Measurements from ENCODE around the gene DERA. TPM values are rescaled to one million over a fixed set of nuclear protein-coding genes. Genes with fewer than 3 reads are reported as not detected.
"Not testable (repeated sequence)": the region's sequence is repeated elsewhere in the genome, so short reads cannot be mapped to it uniquely, and the experiment has no call there.

Gene DERA
- 46.1 and 47.0 TPM in 2 replicates for total RNA-seq (2014; rRNA removed; shearing (Covaris generic))

GRCh38 chr12:15910864-15911721 lies at the start of gene DERA:
TSS of gene DERA (plus strand) at chr12:15911332. CDS start at chr12:15911384, 52 bp downstream.
- peaks cover 2% of the 10 kb centered on the region; the same call in 1 of the 2 replicates for H3K36me3 ChIP-seq
- H3K4me1 ChIP-seq: peaks cover 4% of the 10 kb centered on the region; the same call in 1 of the 2 replicates
- peak within 1 kb of the TSS; percentile 80 for H3K4me3 ChIP-seq
- H3K27me3 ChIP-seq: no peaks in the 10 kb centered on the region
- no peaks in the 10 kb centered on the region for H3K9me3 ChIP-seq (replicated peaks)
- peak within 1 kb of the TSS; percentile 89 for H3K27ac ChIP-seq
- peak; percentile 83 to 85 for DNase-seq

DNA sequence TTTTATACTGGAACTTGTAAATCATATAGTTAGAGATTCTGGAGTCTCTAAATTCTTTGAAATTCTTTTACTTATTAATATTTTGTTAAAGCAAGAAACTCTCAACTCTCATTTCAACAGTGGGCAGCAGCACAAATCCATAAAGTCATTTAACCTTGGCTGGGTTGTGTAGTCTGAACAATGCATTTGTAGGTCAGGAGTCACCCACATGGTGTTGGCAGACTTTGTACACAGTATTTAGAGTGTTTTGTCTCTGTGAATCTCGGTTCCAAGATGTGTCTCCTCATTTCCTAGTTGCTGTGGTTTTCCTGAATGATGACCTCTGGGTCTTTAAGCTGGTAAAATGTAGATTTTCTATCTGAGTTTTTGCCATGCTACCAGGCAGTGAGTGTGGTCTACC lies 49.7 kb upstream of the DERA start:
- Histone ChIP-seq H3K4me1 (no peaks in the 10 kb centered on the region), H3K36me3 (no peaks in the 10 kb centered on the region), H3K9me3 (replicated peaks) (no peaks in the 10 kb centered on the region), H3K4me3 (no peak overlapping the region), H3K27me3 (no peaks in the 10 kb centered on the region), H3K27ac (no peak overlapping the region)
- DNase-seq: no peak

DNA sequence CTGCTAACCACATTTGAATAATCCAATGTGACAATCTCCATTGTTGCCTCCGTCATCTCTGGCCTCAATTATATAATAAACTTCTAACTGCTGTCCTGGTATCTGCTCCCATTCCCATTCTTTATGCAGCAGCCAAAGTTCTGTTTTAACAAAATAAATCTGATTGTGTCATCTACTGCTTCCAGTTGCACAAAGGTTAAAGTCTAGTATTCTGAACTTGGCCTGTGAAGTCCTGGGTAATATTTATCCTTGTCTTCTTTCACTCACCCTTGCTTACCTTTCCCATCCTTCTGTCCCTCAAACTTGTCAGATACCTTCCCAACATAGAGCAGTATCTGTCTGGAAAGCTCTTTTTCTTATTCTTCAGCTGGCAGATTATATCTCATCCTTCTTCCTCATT lies 48.3 kb upstream of the DERA start:
- Histone ChIP-seq H3K9me3 (replicated peaks) (no peaks in the 10 kb centered on the region), H3K4me3 (no peak overlapping the region), H3K36me3 (no peaks in the 10 kb centered on the region), H3K4me1 (no peaks in the 10 kb centered on the region), H3K27me3 (no peaks in the 10 kb centered on the region), H3K27ac (no peak overlapping the region)
- no peak for DNase-seq

DNA sequence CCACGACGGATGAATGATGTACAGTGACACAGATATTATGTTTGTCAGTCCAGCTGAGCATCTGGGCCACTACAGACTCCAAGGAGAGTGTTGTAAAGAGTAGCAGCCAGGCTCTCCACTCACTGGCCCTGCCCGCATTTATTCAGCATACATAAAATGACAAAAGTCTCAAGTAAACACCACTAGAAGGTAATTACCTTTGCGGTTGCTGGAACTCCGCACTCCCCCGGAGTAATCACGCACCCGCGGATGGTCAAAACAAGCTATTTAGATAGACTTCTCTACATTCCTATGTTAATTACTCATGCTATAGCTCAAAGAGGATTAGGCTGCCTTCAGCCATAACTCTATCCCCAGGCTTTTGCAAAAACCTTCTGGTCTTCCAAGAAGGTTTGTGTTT lies 47.8 kb upstream of the DERA start:
- H3K36me3 ChIP-seq: no peaks in the 10 kb centered on the region
- no peak overlapping the region for H3K27ac ChIP-seq
- H3K4me1 ChIP-seq: no peaks in the 10 kb centered on the region
- no peak overlapping the region for H3K4me3 ChIP-seq
- DNase-seq: no peak
- no peaks in the 10 kb centered on the region for H3K9me3 ChIP-seq (replicated peaks)
- H3K27me3 ChIP-seq: no peaks in the 10 kb centered on the region

GRCh38 chr12:15863984-15864383 lies 47.1 kb upstream of the DERA start:
- Histone ChIP-seq H3K9me3 (replicated peaks) (no peaks in the 10 kb centered on the region), H3K4me1 (no peaks in the 10 kb centered on the region), H3K36me3 (no peaks in the 10 kb centered on the region), H3K27ac (no peak overlapping the region), H3K27me3 (no peaks in the 10 kb centered on the region), H3K4me3 (no peak overlapping the region)
- DNase-seq: no peak

DNA sequence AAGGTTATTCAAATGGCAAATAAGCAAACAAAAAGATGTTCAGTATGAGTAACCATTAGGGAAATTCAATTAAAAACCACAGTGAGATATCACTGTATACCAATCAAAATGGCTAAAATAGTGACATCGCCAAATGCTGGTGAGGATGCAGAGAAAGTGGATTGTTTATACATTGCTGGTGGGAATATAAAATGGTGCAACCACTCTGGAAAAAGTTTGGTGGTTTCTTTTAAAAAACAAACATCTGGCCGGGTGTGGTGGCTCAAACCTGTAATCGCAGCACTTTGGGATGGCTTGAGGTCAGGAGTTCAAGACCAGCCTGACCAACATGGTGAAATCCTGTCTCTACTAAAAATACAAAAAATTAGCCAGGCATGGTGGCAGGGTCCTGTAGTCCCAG lies 42.9 kb upstream of the DERA start:
- Histone ChIP-seq H3K4me1 (no peaks in the 10 kb centered on the region), H3K27ac (no peak overlapping the region), H3K36me3 (no peaks in the 10 kb centered on the region), H3K4me3 (no peak overlapping the region), H3K27me3 (no peaks in the 10 kb centered on the region), H3K9me3 (replicated peaks) (no peaks in the 10 kb centered on the region)
- no peak for DNase-seq

GRCh38 chr12:15873556-15873955 lies 37.6 kb upstream of the DERA start:
- Histone ChIP-seq H3K4me3 (no peak overlapping the region), H3K27ac (no peak overlapping the region), H3K36me3 (no peaks in the 10 kb centered on the region), H3K27me3 (no peaks in the 10 kb centered on the region), H3K9me3 (replicated peaks) (no peaks in the 10 kb centered on the region), H3K4me1 (no peaks in the 10 kb centered on the region)
- DNase-seq: no peak

GRCh38 chr12:15874556-15875145 lies 36.5 kb upstream of the DERA start:
- H3K4me1 ChIP-seq; H3K36me3 ChIP-seq; DNase-seq; H3K4me3 ChIP-seq; H3K9me3 ChIP-seq (replicated peaks); H3K27me3 ChIP-seq; H3K27ac ChIP-seq: not testable (repeated sequence)

GRCh38 chr12:15875863-15876262 lies 35.3 kb upstream of the DERA start:
- no peak for DNase-seq
- no peak overlapping the region for H3K4me3 ChIP-seq
- H3K27me3 ChIP-seq: no peaks in the 10 kb centered on the region
- H3K4me1 ChIP-seq: no peaks in the 10 kb centered on the region
- no peaks in the 10 kb centered on the region for H3K36me3 ChIP-seq
- no peak overlapping the region for H3K27ac ChIP-seq
- H3K9me3 ChIP-seq (replicated peaks): no peaks in the 10 kb centered on the region

- no peak overlapping the region for H3K4me3 ChIP-seq
- DNase-seq: no peak
- H3K27me3 ChIP-seq: no peaks in the 10 kb centered on the region
- H3K4me1 ChIP-seq: no peaks in the 10 kb centered on the region
- no peaks in the 10 kb centered on the region for H3K9me3 ChIP-seq (replicated peaks)
- H3K27ac ChIP-seq: no peak overlapping the region
- peaks cover 5% of the 10 kb centered on the region for H3K36me3 ChIP-seq
These were observed 31.7 kb upstream of the DERA start for GRCh38 chr12:15879413-15879812.

- Histone ChIP-seq H3K36me3 (peaks cover 11% of the 10 kb centered on the region), H3K27ac (no peak overlapping the region), H3K4me1 (no peaks in the 10 kb centered on the region), H3K27me3 (no peaks in the 10 kb centered on the region), H3K4me3 (peak overlapping the region; percentile 71), H3K9me3 (replicated peaks) (no peaks in the 10 kb centered on the region)
- no peak for DNase-seq
These were observed 30.4 kb upstream of the DERA start for GRCh38 chr12:15880721-15881120.

DNA sequence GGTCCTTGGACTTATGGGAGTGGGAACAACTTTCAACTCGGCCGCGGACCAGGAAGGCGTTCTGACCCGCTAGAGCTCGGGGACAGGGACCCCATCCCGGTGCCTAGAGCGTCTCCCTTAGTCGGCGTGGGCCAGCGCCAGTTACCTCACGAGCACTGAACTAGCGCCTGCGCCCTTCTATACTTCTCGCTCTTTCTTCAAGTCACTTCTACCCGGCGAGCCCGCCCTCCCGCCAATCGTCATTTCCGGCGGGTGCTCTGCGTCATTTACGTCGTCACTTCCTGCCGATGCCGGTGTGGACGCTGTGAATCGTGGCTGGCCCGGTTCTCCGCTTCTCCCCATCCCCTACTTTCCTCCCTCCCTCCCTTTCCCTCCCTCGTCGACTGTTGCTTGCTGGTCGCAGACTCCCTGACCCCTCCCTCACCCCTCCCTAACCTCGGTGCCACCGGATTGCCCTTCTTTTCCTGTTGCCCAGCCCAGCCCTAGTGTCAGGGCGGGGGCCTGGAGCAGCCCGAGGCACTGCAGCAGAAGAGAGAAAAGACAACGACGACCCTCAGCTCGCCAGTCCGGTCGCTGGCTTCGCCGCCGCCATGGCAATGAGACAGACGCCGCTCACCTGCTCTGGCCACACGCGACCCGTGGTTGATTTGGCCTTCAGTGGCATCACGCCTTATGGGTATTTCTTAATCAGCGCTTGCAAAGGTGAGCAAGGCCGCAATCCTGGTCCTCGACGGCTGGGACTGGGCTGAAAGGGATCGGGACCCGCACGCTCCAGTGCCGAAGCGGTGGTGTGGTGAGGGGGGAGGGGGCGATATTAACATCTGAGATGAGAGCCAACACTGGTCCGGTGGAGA lies 28.8 kb upstream of the DERA start, which contains the start of gene STRAP:
Gene STRAP (plus strand): TSS at position 270 of the 854 bp plus-strand sequence. CDS start 321 bp downstream, at position 591.
- DNase-seq: peak; percentile 96 to 97
- peaks cover 23% of the 10 kb centered on the region for H3K36me3 ChIP-seq
- H3K27me3 ChIP-seq: no peaks in the 10 kb centered on the region
- H3K27ac ChIP-seq: peak within 1 kb of the TSS; percentile 73
- peak within 1 kb of the TSS; percentile 71 for H3K4me3 ChIP-seq
- peaks cover 8% of the 10 kb centered on the region for H3K4me1 ChIP-seq
- no peaks in the 10 kb centered on the region for H3K9me3 ChIP-seq (replicated peaks)

- Histone ChIP-seq H3K9me3 (replicated peaks) (no peaks in the 10 kb centered on the region), H3K27ac (peak overlapping the region; percentile 73; the same call in 1 of the 2 replicates), H3K36me3 (peaks cover 26% of the 10 kb centered on the region), H3K4me3 (peak overlapping the region; percentile 71), H3K4me1 (peaks cover 8% of the 10 kb centered on the region), H3K27me3 (no peaks in the 10 kb centered on the region)
- DNase-seq: peak in 1 of 2 experiments; percentile 20
These were observed 27.6 kb upstream of the DERA start for GRCh38 chr12:15883536-15883935.

GRCh38 chr12:15886372-15887042 lies 24.6 kb upstream of the DERA start:
- Histone ChIP-seq H3K9me3 (replicated peaks) (no peaks in the 10 kb centered on the region), H3K4me3 (no peak overlapping the region), H3K4me1 (peaks cover 8% of the 10 kb centered on the region), H3K27ac (peak overlapping the region; percentile 53), H3K36me3 (peaks cover 53% of the 10 kb centered on the region), H3K27me3 (no peaks in the 10 kb centered on the region)
- peak in 1 of 2 experiments; percentile 59 for DNase-seq

All from SJCRH30 (cell line).